H9 (cell line): ENCODE results near the gene HAND1. TPM values are rescaled to one million over a fixed set of nuclear protein-coding genes. Genes with fewer than 3 reads are reported as not detected.

Experiments used
- DNase-seq: peaks from one replicate; pipeline ENCODE4 v3.0.0-alpha.2; 2017
- H2AFZ ChIP-seq: one replicate; pipeline ENCODE4 v1.6.1; 2013; ENCODE audit warnings: mild to moderate bottlenecking, low read length, control low read depth, moderate library complexity
- H2AK5ac ChIP-seq: 2 replicates; pipeline ENCODE4 v1.6.1; 2013; ENCODE audit warnings: low read length, control low read depth, mixed read lengths; ENCODE audit not compliant: insufficient read length
- H2BK120ac ChIP-seq: one replicate; pipeline ENCODE4 v1.6.1; 2013; ENCODE audit warnings: low read depth, mild to moderate bottlenecking, low read length, control low read depth, inconsistent platforms; ENCODE audit not compliant: poor library complexity, severe bottlenecking
- H2BK12ac ChIP-seq: 2 replicates; pipeline ENCODE4 v1.6.1; 2013; ENCODE audit warnings: low read length, control low read depth, mixed read lengths, low read depth; ENCODE audit not compliant: insufficient read length
- H2BK15ac ChIP-seq: 2 replicates; pipeline ENCODE4 v1.6.1; 2013; ENCODE audit warnings: low read depth, low read length, control low read depth
- H2BK20ac ChIP-seq: one replicate; pipeline ENCODE4 v1.6.1; 2013; ENCODE audit warnings: low read depth, mild to moderate bottlenecking, low read length, control low read depth, inconsistent platforms; ENCODE audit not compliant: poor library complexity, severe bottlenecking
- H2BK5ac ChIP-seq: 2 replicates; pipeline ENCODE4 v1.6.1; 2013; ENCODE audit warnings: low read length, control low read depth, mixed read lengths; ENCODE audit not compliant: insufficient read length
- H3K14ac ChIP-seq: 2 replicates; pipeline ENCODE4 v1.6.1; 2013; ENCODE audit warnings: low read length, control low read depth; ENCODE audit not compliant: insufficient read depth
- H3K18ac ChIP-seq: 2 replicates; pipeline ENCODE4 v1.6.1; 2013; ENCODE audit warnings: low read depth, mild to moderate bottlenecking, mixed read lengths, low read length, control low read depth; ENCODE audit not compliant: insufficient read length
- H3K23ac ChIP-seq: 2 replicates; pipeline ENCODE4 v1.6.1; 2013; ENCODE audit warnings: low read length, control low read depth, mixed read lengths, low read depth; ENCODE audit not compliant: insufficient read length
- H3K23me2 ChIP-seq: 2 replicates; pipeline ENCODE4 v1.6.1; 2013; ENCODE audit warnings: low read depth, mild to moderate bottlenecking, mixed read lengths, low read length, control low read depth; ENCODE audit not compliant: insufficient read length, poor library complexity, severe bottlenecking
- H3K27ac ChIP-seq: 2 replicates; pipeline ENCODE4 v1.5.1; 2013; ENCODE audit warnings: low read length, control low read depth, mixed read lengths, low read depth; ENCODE audit not compliant: insufficient read length
- H3K27me3 ChIP-seq: 2 replicates; pipeline ENCODE4 v1.6.1; 2013; ENCODE audit warnings: low read length, control low read depth, inconsistent platforms; ENCODE audit not compliant: insufficient read depth
- H3K4ac ChIP-seq: 2 replicates; pipeline ENCODE4 v1.6.1; 2013; ENCODE audit warnings: low read depth, mild to moderate bottlenecking, control low read depth, inconsistent platforms, low read length, moderate library complexity
- H3K4me1 ChIP-seq: 2 replicates; pipeline ENCODE4 v1.6.1; 2013; ENCODE audit warnings: low read length, control low read depth, inconsistent platforms; ENCODE audit not compliant: insufficient read depth
- H3K4me2 ChIP-seq: 2 replicates; pipeline ENCODE4 v1.6.1; 2013; ENCODE audit warnings: low read length, control low read depth, mixed read lengths; ENCODE audit not compliant: insufficient read length, insufficient read depth
- H3K56ac ChIP-seq: 2 replicates; pipeline ENCODE4 v1.6.1; 2013; ENCODE audit warnings: low read depth, mild to moderate bottlenecking, mixed read lengths, low read length, control low read depth; ENCODE audit not compliant: insufficient read length
- H3K79me1 ChIP-seq: 2 replicates; pipeline ENCODE4 v1.6.1; 2013; ENCODE audit warnings: low read depth, mild to moderate bottlenecking, moderate library complexity, low read length, control low read depth, inconsistent platforms; ENCODE audit not compliant: insufficient read depth, poor library complexity, severe bottlenecking
- H3K79me2 ChIP-seq: 2 replicates; pipeline ENCODE4 v1.6.1; 2013; ENCODE audit warnings: low read length, control low read depth, inconsistent platforms; ENCODE audit not compliant: insufficient read depth
- H3K9ac ChIP-seq: 2 replicates; pipeline ENCODE4 v1.6.1; 2013; ENCODE audit warnings: low read length, control low read depth, mixed read lengths; ENCODE audit not compliant: insufficient read length; ENCODE audit errors: extremely low read depth
- H3K9me3 ChIP-seq: one replicate; pipeline ENCODE4 v1.6.1; 2013; ENCODE audit warnings: low read depth, low read length, inconsistent platforms; ENCODE audit not compliant: control insufficient read depth
- H3T11ph ChIP-seq: one replicate; pipeline ENCODE4 v1.6.1; 2013; ENCODE audit warnings: mild to moderate bottlenecking, low read length, control low read depth, inconsistent platforms
- H4K20me1 ChIP-seq: one replicate; pipeline ENCODE4 v1.6.1; 2013; ENCODE audit not compliant: control insufficient read depth, insufficient read length, insufficient read depth
- H4K5ac ChIP-seq: 2 replicates; pipeline ENCODE4 v1.6.1; 2013; ENCODE audit warnings: low read depth, mild to moderate bottlenecking, mixed read lengths, low read length, control low read depth; ENCODE audit not compliant: insufficient read length
- H4K8ac ChIP-seq: replicated peaks from 2 replicates; pipeline ENCODE4 v1.6.1; 2013; ENCODE audit warnings: low read length, control low read depth, mixed read lengths, low read depth; ENCODE audit not compliant: insufficient read length
- H4K91ac ChIP-seq: 2 replicates; pipeline ENCODE4 v1.6.1; 2013; ENCODE audit warnings: low read depth, mild to moderate bottlenecking, moderate library complexity, mixed read lengths, low read length, control low read depth; ENCODE audit not compliant: insufficient read length
- H3K27ac Mint-ChIP-seq, 3 experiments: 2 replicates in 2 of 3; 3 replicates in 1 of 3; pipeline ENCODE4 v1.8.0; 2020 to 2021; ENCODE audit warnings: mixed read lengths in 3 of 3, mild to moderate bottlenecking in 1 of 3, moderate library complexity in 1 of 3
- H3K27me3 Mint-ChIP-seq: 2 replicates; pipeline ENCODE4 v1.8.0; 2021; ENCODE audit warnings: low read depth, mild to moderate bottlenecking, moderate library complexity, mixed read lengths
- H3K36me3 Mint-ChIP-seq, 3 experiments: 2 replicates in 2 of 3; 3 replicates in 1 of 3; pipeline ENCODE4 v1.8.0; 2020 to 2021; ENCODE audit warnings: low read depth in 3 of 3, mixed read lengths in 3 of 3; ENCODE audit not compliant: insufficient read depth in 1 of 3
- H3K4me1 Mint-ChIP-seq, 2 experiments: 2 replicates each; pipeline ENCODE4 v1.8.0; 2020; ENCODE audit warnings: mixed read lengths in 2 of 2
- H3K4me3 Mint-ChIP-seq, 2 experiments: 2 replicates in 1 of 2; 3 replicates in 1 of 2; pipeline ENCODE4 v1.8.0; 2020 to 2021; ENCODE audit warnings: mild to moderate bottlenecking in 2 of 2, mixed read lengths in 2 of 2, moderate library complexity in 1 of 2
- H3K9me3 Mint-ChIP-seq, 2 experiments: 2 replicates in 1 of 2; 3 replicates in 1 of 2; pipeline ENCODE4 v1.8.0; 2020; ENCODE audit warnings: mild to moderate bottlenecking in 2 of 2, mixed read lengths in 2 of 2, moderate library complexity in 1 of 2
- WGBS: extraction: QIAGEN DNeasy Blood & Tissue Kit; methylation state at CpG from one replicate; pipeline ENCODE4 v1.1.7; 2013; ENCODE audit warnings: missing lambda C conversion rate, low lambda C conversion rate, mixed read lengths; ENCODE audit not compliant: insufficient read length; ENCODE audit errors: extremely low coverage; 5-methylcytosine and 5-hydroxymethylcytosine counted together
- total RNA-seq: library from RNA; stranded (reverse); gene quantifications from 2 replicates; pipeline ENCODE4 v1.2.1, GENCODE V29; 2021
- TF ChIP-seq, protein P1 (sequence below): fragments of 200-600 bp; sonication (generic); conservative IDR thresholded peaks from 3 replicates; pipeline ENCODE4 v1.8.0; 2021; ENCODE audit warnings: antibody characterized with exemption, mild to moderate bottlenecking

HAND1 gene
- total RNA-seq, 1 experiment from 2014 or later = not detected

DNA sequence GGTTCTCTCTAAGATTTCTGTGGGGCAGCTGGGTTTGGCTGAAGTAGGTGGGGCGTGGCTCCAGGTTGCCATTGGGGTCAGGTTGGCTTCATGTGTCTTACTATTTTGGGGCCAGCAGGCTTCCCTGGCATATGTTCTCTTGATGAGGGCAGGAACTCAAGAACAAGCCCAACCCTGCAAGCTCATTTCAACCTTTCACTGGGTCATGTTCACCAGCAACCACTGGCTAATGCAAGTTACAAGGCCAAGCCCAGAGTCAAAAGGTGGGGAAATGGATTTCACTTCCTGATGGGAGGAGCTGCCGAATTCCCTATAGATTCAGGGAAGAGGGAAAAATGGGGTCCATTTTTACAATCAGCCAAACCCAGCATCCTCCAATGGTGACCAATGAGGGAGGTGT, 34.0 kb upstream of the HAND1 start:
- no peak for DNase-seq
- Mint-ChIP-seq H3K27ac (no peak overlapping the region), H3K4me1 (peaks cover 0 to 11% of the 10 kb centered on the region in 2 experiments; a peak in 3 of 4 replicates), H3K27me3 (peaks cover 27% of the 10 kb centered on the region), H3K4me3 (no peak overlapping the region), H3K9me3 (no peaks in the 10 kb centered on the region), H3K36me3 (no peaks in the 10 kb centered on the region)
- H4K5ac ChIP-seq = no peak overlapping the region
- H3K9ac ChIP-seq = no peak overlapping the region
- no peak overlapping the region for H2BK15ac ChIP-seq
- no peaks in the 10 kb centered on the region for H3K79me2 ChIP-seq
- H4K20me1 ChIP-seq = no peaks in the 10 kb centered on the region
- no peaks in the 10 kb centered on the region for H3K27me3 ChIP-seq
- H3K27ac ChIP-seq = no peak overlapping the region
- TF ChIP-seq, protein P1, sequence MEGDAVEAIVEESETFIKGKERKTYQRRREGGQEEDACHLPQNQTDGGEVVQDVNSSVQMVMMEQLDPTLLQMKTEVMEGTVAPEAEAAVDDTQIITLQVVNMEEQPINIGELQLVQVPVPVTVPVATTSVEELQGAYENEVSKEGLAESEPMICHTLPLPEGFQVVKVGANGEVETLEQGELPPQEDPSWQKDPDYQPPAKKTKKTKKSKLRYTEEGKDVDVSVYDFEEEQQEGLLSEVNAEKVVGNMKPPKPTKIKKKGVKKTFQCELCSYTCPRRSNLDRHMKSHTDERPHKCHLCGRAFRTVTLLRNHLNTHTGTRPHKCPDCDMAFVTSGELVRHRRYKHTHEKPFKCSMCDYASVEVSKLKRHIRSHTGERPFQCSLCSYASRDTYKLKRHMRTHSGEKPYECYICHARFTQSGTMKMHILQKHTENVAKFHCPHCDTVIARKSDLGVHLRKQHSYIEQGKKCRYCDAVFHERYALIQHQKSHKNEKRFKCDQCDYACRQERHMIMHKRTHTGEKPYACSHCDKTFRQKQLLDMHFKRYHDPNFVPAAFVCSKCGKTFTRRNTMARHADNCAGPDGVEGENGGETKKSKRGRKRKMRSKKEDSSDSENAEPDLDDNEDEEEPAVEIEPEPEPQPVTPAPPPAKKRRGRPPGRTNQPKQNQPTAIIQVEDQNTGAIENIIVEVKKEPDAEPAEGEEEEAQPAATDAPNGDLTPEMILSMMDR = no peak
- no peaks in the 10 kb centered on the region for H3K79me1 ChIP-seq
- H3K56ac ChIP-seq = no peak overlapping the region
- H3K4me2 ChIP-seq = no peak overlapping the region
- H3K14ac ChIP-seq = no peak overlapping the region
- no peak overlapping the region for H4K91ac ChIP-seq
- H2BK20ac ChIP-seq = no peak overlapping the region
- no CpG with 5 or more reads among the region's 2 CpGs for WGBS
- no peak overlapping the region for H2AK5ac ChIP-seq
- no peaks in the 10 kb centered on the region for H3K23me2 ChIP-seq
- H2AFZ ChIP-seq = no peak overlapping the region
- no peak overlapping the region for H2BK120ac ChIP-seq
- no peak overlapping the region for H2BK12ac ChIP-seq
- H3T11ph ChIP-seq = no peak overlapping the region
- no peaks in the 10 kb centered on the region for H3K9me3 ChIP-seq
- no peak overlapping the region for H2BK5ac ChIP-seq
- H3K23ac ChIP-seq = no peak overlapping the region
- H4K8ac ChIP-seq = no peak overlapping the region
- no peak overlapping the region for H3K4ac ChIP-seq
- H3K4me1 ChIP-seq = no peaks in the 10 kb centered on the region
- H3K18ac ChIP-seq = no peak overlapping the region
